Ovary (tissue), 3 donors: ENCODE measurements around the gene PTPRU.

ENCODE experiments used
- EP300 ChIP-seq: sonication (generic); formaldehyde crosslinking; IDR thresholded peaks from one replicate; pipeline ENCODE4 v1.6.1; 2017; ENCODE audit warnings: antibody characterized with exemption
- POLR2A ChIP-seq: fragments of 450-650 bp; IDR thresholded peaks from one replicate; pipeline ENCODE4 v1.6.1; 2017; ENCODE audit warnings: antibody characterized with exemption, mild to moderate bottlenecking, moderate library complexity
- TF ChIP-seq, protein P1 (sequence below), 3 donors: fragments of 450-650 bp in 2 of 3; fragments of 200-600 bp in 1 of 3; IDR thresholded peaks; one replicate each; pipeline versions ENCODE4 v1.5.1 to v1.8.0; 2016 to 2022; ENCODE audit warnings: antibody characterized with exemption in 3 of 3, mild to moderate bottlenecking in 1 of 3
- donor health status: DM: no; HTN: no; CAD: no.

GRCh38 chr1:29291756-29292155, 55.4 kb downstream of the PTPRU start:
- TF ChIP-seq POLR2A (no peak), EP300 (no peak)
- TF ChIP-seq, protein P1, sequence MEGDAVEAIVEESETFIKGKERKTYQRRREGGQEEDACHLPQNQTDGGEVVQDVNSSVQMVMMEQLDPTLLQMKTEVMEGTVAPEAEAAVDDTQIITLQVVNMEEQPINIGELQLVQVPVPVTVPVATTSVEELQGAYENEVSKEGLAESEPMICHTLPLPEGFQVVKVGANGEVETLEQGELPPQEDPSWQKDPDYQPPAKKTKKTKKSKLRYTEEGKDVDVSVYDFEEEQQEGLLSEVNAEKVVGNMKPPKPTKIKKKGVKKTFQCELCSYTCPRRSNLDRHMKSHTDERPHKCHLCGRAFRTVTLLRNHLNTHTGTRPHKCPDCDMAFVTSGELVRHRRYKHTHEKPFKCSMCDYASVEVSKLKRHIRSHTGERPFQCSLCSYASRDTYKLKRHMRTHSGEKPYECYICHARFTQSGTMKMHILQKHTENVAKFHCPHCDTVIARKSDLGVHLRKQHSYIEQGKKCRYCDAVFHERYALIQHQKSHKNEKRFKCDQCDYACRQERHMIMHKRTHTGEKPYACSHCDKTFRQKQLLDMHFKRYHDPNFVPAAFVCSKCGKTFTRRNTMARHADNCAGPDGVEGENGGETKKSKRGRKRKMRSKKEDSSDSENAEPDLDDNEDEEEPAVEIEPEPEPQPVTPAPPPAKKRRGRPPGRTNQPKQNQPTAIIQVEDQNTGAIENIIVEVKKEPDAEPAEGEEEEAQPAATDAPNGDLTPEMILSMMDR (IDR thresholded peaks at IDR 0.05) = no peak
